GM10248 (cell line): ENCODE measurements around the gene ARL4C.

ENCODE experiments used
- CTCF ChIA-PET: fragments of 300-600 bp; sonication (Branson Sonifier 250); formaldehyde crosslinking; extraction: SDS; loops from one replicate; lab custom pipeline; 2021; ENCODE audit warnings: antibody characterized with exemption; lab: Yijun Ruan, JAX
- POLR2A ChIA-PET: fragments of 350-650 bp; sonication (Branson Sonifier 250); formaldehyde crosslinking; extraction: SDS; loops from one replicate; lab custom pipeline; 2020; ENCODE audit warnings: antibody characterized with exemption; lab: Yijun Ruan, JAX
- DNase-seq: peaks from one replicate; pipeline ENCODE4 v3.0.0; 2012; ENCODE audit errors: extremely low spot score
- TF ChIP-seq, protein P1 (sequence below): IDR thresholded peaks from 2 replicates; pipeline ENCODE4 v1.5.1; 2012; ENCODE audit warnings: mild to moderate bottlenecking, low read depth; ENCODE audit errors: extremely low read depth, missing control alignments, control extremely low read depth

ARL4C gene

DNA sequence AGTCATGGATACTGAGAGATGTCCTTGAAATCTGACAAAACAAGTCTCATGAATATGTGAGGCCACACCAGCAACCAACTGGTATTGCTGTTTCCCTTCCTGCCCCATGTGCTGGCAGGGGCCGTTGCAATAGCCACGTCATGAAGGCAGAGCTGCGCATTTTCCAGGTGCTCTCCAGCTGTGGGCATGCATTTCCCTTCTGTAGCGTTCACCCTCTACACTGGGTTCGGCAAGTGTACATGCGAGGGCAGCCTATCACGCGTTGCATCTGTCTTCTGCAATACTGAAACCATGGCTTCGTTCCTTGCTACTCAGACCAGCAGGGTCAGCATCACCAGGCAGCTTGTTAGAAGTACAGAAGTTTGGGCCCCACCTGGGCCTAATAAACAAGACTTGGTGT lies 17.4 kb downstream of the ARL4C start:
- no peak for DNase-seq
- ChIA-PET CTCF (no interaction called here), POLR2A (no interaction called here)
- TF ChIP-seq, protein P1, sequence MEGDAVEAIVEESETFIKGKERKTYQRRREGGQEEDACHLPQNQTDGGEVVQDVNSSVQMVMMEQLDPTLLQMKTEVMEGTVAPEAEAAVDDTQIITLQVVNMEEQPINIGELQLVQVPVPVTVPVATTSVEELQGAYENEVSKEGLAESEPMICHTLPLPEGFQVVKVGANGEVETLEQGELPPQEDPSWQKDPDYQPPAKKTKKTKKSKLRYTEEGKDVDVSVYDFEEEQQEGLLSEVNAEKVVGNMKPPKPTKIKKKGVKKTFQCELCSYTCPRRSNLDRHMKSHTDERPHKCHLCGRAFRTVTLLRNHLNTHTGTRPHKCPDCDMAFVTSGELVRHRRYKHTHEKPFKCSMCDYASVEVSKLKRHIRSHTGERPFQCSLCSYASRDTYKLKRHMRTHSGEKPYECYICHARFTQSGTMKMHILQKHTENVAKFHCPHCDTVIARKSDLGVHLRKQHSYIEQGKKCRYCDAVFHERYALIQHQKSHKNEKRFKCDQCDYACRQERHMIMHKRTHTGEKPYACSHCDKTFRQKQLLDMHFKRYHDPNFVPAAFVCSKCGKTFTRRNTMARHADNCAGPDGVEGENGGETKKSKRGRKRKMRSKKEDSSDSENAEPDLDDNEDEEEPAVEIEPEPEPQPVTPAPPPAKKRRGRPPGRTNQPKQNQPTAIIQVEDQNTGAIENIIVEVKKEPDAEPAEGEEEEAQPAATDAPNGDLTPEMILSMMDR = no peak

DNA sequence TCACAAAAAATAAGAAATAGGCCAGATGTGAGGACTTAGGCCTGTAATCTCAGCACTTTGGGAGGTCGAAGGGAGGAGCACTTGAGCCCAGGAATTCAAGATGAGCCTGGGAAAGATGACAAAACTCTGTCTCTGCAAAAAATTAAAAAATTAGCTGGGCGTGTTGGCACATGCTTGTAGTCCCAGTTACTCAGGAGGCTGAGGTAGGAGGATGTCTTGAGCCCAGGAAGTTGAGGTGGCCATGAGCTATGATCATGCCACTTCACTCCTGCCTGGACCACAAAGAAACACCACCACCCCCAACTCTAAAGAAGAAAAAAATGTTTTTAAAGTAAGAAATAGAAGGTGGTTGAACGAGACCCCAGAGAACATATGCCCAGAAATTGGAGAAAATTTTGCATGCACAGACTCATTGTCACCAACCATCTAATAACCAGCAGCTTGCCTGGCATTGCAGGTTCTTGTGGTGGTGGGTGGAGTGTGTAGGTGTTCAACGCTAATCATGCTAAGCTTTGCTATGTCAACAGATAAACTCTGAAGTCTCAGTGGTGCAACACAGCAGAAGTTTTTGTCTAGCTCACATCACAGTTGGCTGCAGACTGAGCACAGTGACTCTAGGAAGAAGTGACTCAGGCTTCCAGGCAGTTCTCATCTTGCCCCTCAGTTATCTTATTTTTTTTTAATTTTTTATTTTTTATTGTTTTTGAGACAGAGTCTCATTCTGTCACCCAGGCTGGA lies 18.6 kb downstream of the ARL4C start:
- no peak for DNase-seq
- ChIA-PET CTCF (no interaction called here), POLR2A (no interaction called here)
- TF ChIP-seq, protein P1 = no peak

- ChIA-PET POLR2A (no interaction called here), CTCF (no interaction called here)
- no peak for DNase-seq
- TF ChIP-seq, protein P1 = no peak
Observed at GRCh38 chr2:234476766-234477165, 20.1 kb downstream of the ARL4C start.

- TF ChIP-seq, protein P1 = no peak
- ChIA-PET POLR2A (no interaction called here), CTCF (interaction anchor here (1.1 kb wide), 1 partner anchor 9 kb away, joined by 4 read pairs; no protein-coding TSS in a partner anchor)
- no peak for DNase-seq
Observed at GRCh38 chr2:234474654-234475053, 22.2 kb downstream of the ARL4C start.

GRCh38 chr2:234472155-234472554 lies 24.7 kb downstream of the ARL4C start:
- ChIA-PET POLR2A (no interaction called here), CTCF (no interaction called here)
- no peak for DNase-seq
- TF ChIP-seq, protein P1 = no peak

DNA sequence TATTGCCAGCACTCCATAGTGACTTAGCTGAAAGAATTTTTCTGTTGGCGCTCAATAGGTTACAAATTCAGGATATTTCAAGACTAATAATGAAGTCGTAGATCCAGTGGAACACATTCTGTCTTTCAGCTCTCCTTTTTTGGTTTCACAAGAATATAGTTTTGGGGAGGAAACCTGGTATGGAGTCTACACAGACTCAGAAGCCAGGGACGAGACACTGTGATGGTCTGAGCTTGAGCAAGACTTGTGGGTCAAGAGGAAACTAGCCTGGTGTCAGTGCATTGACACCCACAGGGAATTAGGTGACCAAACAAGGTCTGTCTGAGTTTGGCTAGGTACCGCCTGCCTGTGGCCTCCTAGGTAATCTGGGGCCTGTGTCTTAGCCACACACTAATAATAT lies 26.9 kb downstream of the ARL4C start:
- ChIA-PET CTCF (interaction anchor here (0.9 kb wide), 1 partner anchor 21 kb away, joined by 3 read pairs; no protein-coding TSS in a partner anchor), POLR2A (no interaction called here)
- TF ChIP-seq, protein P1 = no peak
- no peak for DNase-seq
